HepG2 (cell line): Measurements from ENCODE around the gene DNAJB11. TPM values are rescaled to one million over a fixed set of nuclear protein-coding genes. Genes with fewer than 3 reads are reported as not detected.

Experiments used
- AHR ChIP-seq: IDR thresholded peaks from 2 replicates; pipeline ENCODE4 v1.6.1; 2018; ENCODE audit warnings: missing genetic modification reagents, missing compliant biosample characterization
- AKNA ChIP-seq: sonication (generic); formaldehyde crosslinking; IDR thresholded peaks from 2 replicates; pipeline ENCODE4 v1.4.0; 2020; ENCODE audit warnings: missing genetic modification reagents, borderline replicate concordance
- CREB3 ChIP-seq: sonication (generic); formaldehyde crosslinking; IDR thresholded peaks from 2 replicates; pipeline ENCODE4 v1.5.0; 2020; ENCODE audit warnings: missing genetic modification reagents
- CREM ChIP-seq, 2 experiments: sonication (generic) in 1 of 2; formaldehyde crosslinking in 1 of 2; IDR thresholded peaks; 2 replicates each; pipeline versions ENCODE4 v1.4.0 to v1.6.1; 2016 to 2020; ENCODE audit warnings: antibody characterized with exemption in 1 of 2, mild to moderate bottlenecking in 1 of 2, missing genetic modification reagents in 1 of 2
- DMAP1 ChIP-seq: IDR thresholded peaks from 2 replicates; pipeline ENCODE4 v1.6.1; 2016
- ETV6 ChIP-seq: sonication (generic); formaldehyde crosslinking; conservative IDR thresholded peaks from 2 replicates; pipeline ENCODE4 v1.4.0; 2020; ENCODE audit warnings: missing genetic modification reagents
- FOXJ3 ChIP-seq: sonication (generic); formaldehyde crosslinking; IDR thresholded peaks from 2 replicates; pipeline ENCODE4 v1.4.0; 2020; ENCODE audit warnings: missing genetic modification reagents, mild to moderate bottlenecking, borderline replicate concordance
- FOXK2 ChIP-seq: fragments of 450-650 bp; IDR thresholded peaks from 2 replicates; pipeline ENCODE4 v1.6.1; 2016
- HNF4G ChIP-seq, 2 experiments: sonication (generic) in 1 of 2; formaldehyde crosslinking in 1 of 2; IDR thresholded peaks; 2 replicates each; pipeline versions ENCODE4 v1.4.0 to v1.6.1; 2011 to 2020; ENCODE audit warnings: borderline replicate concordance in 2 of 2, low read depth in 2 of 2, mild to moderate bottlenecking in 2 of 2, low read length in 1 of 2, missing genetic modification reagents in 1 of 2, moderate library complexity in 1 of 2
- HNRNPL ChIP-seq: fragments of 200-400 bp; formaldehyde crosslinking; IDR thresholded peaks from 2 replicates; pipeline ENCODE4 v1.6.1; 2017; ENCODE audit warnings: mild to moderate bottlenecking, low read depth, low read length
- MBNL3 ChIP-seq: fragments of 250-450 bp; sonication (Bioruptor Pico); conservative IDR thresholded peaks from 2 replicates; pipeline ENCODE4 v1.8.0; 2022; ENCODE audit warnings: mild to moderate bottlenecking, inconsistent platforms
- MEF2D ChIP-seq: sonication (generic); formaldehyde crosslinking; IDR thresholded peaks from 2 replicates; pipeline ENCODE4 v1.5.1; 2020; ENCODE audit warnings: mild to moderate bottlenecking, missing genetic modification reagents
- MYC ChIP-seq: sonication (generic); formaldehyde crosslinking; IDR thresholded peaks from 2 replicates; pipeline ENCODE4 v1.9.0; 2021; ENCODE audit warnings: missing genetic modification reagents, borderline replicate concordance
- MZF1 ChIP-seq: sonication (generic); formaldehyde crosslinking; IDR thresholded peaks from 2 replicates; pipeline ENCODE4 v1.8.1; 2023; ENCODE audit warnings: mild to moderate bottlenecking, missing genetic modification reagents, borderline replicate concordance
- RARA ChIP-seq: IDR thresholded peaks from 2 replicates; pipeline ENCODE4 v1.6.1; 2016; ENCODE audit warnings: missing genetic modification reagents, missing compliant biosample characterization
- TBP ChIP-seq: sonication (generic); formaldehyde crosslinking; IDR thresholded peaks from 2 replicates; pipeline ENCODE4 v1.5.0; 2020; ENCODE audit warnings: missing genetic modification reagents
- TGIF2 ChIP-seq: IDR thresholded peaks from 2 replicates; pipeline ENCODE4 v1.6.1; 2016; ENCODE audit warnings: control low read depth, missing compliant biosample characterization
- ZNF180 ChIP-seq: sonication (generic); formaldehyde crosslinking; IDR thresholded peaks from 2 replicates; pipeline ENCODE4 v1.4.0; 2020; ENCODE audit warnings: low read depth, missing genetic modification reagents, borderline replicate concordance
- ZNF883 ChIP-seq: sonication (generic); formaldehyde crosslinking; IDR thresholded peaks from 2 replicates; pipeline ENCODE4 v1.5.1; 2020; ENCODE audit warnings: mild to moderate bottlenecking, missing genetic modification reagents; ENCODE audit errors: not compliant biosample characterization
- ZSCAN29 ChIP-seq: sonication (generic); formaldehyde crosslinking; conservative IDR thresholded peaks from 2 replicates; pipeline ENCODE4 v1.4.0; 2020; ENCODE audit warnings: mild to moderate bottlenecking, missing genetic modification reagents
- ZUFSP ChIP-seq: sonication (generic); formaldehyde crosslinking; IDR thresholded peaks from 2 replicates; pipeline ENCODE4 v1.9.0; 2021; ENCODE audit warnings: missing genetic modification reagents, mild to moderate bottlenecking, borderline replicate concordance
- polyA plus RNA-seq, 8 experiments: library from polyadenylated mRNA; depleted of rRNA in 3 of 8; stranded (reverse) in 7 of 8; unstranded in 1 of 8; fragments of >200 nt; fragmentation: Illumina TruSeq in 4 of 8; extraction: Trizol in 4 of 8; gene quantifications; 2 replicates each; pipeline versions ENCODE4 v1.2.1 to v1.2.3, GENCODE V29; 2011 to 2016; ENCODE audit warnings: low read depth in 4 of 8, missing spikeins in 1 of 8, mixed read lengths in 1 of 8; ENCODE audit not compliant: insufficient read depth in 1 of 8
- total RNA-seq, 5 experiments: library from RNA; depleted of rRNA; stranded (reverse); fragments of >200 nt; fragmentation: Illumina TruSeq; extraction: Trizol; gene quantifications; 2 replicates each; pipeline ENCODE4 v1.2.3, GENCODE V29; 2016; ENCODE audit warnings: low read depth in 1 of 5

DNAJB11 gene
- total and polyA plus RNA-seq, 2 of the 13 experiments (the other 11 are each of a cell fraction or from before 2014, with no cell fraction given): 41.0 to 132 TPM

- TF ChIP-seq HNF4G (IDR thresholded peaks at IDR 0.05; ENCODE audit: borderline replicate concordance, low read depth, low read length): peak; percentile 45; the same call in 1 of the 2 replicates
- TF ChIP-seq HNF4G (CRISPR knock-in tag; IDR thresholded peaks at IDR 0.05; ENCODE audit: borderline replicate concordance, low read depth): no peak
- TF ChIP-seq CREB3 (CRISPR knock-in tag): no peak
- peak; percentile 88 for TF ChIP-seq CREM (IDR thresholded peaks at IDR 0.05)
- no peak for TF ChIP-seq CREM (CRISPR knock-in tag; IDR thresholded peaks at IDR 0.05)
- 0 out of 2 replicates have a peak, but pooled peaks have one; percentile 63 for TF ChIP-seq TGIF2 (CRISPR knock-in tag)
- TF ChIP-seq ZNF180 (CRISPR knock-in tag): no peak
- TF ChIP-seq ZSCAN29 (CRISPR knock-in tag): no peak
- TF ChIP-seq ZUFSP (CRISPR knock-in tag): no peak
- TF ChIP-seq FOXK2: 0 out of 2 replicates have a peak, but pooled peaks have one; percentile 53
- TF ChIP-seq AHR (CRISPR knock-in tag): no peak; the same call in 1 of the 2 replicates
- TF ChIP-seq MZF1 (CRISPR knock-in tag): no peak
- peak; percentile 81 for TF ChIP-seq MEF2D (CRISPR knock-in tag)
- no peak for TF ChIP-seq TBP (CRISPR knock-in tag)
- no peak for TF ChIP-seq HNRNPL
- no peak for TF ChIP-seq AKNA (CRISPR knock-in tag)
- TF ChIP-seq FOXJ3 (CRISPR knock-in tag): peak; percentile 82; the same call in 1 of the 2 replicates
- no peak for TF ChIP-seq ZNF883 (CRISPR knock-in tag)
- TF ChIP-seq RARA (CRISPR knock-in tag): peak; percentile 80
- no peak for TF ChIP-seq MYC (CRISPR knock-in tag)
- TF ChIP-seq ETV6 (CRISPR knock-in tag): no peak
- TF ChIP-seq DMAP1 (CRISPR knock-in tag): no peak
- no peak for TF ChIP-seq MBNL3
These were observed 35.3 kb downstream of the DNAJB11 start (continued) for GRCh38 chr3:186605561-186606545.
